H1 (cell line): Measurements from ENCODE around the gene LRFN3. TPM values are rescaled to one million over a fixed set of nuclear protein-coding genes. Genes with fewer than 3 reads are reported as not detected.

Source experiments
- CTCF ChIA-PET: fragments of 300-600 bp; sonication (Branson Sonifier 250); formaldehyde crosslinking; loops from one replicate; lab custom pipeline; 2021; ENCODE audit not compliant: partially characterized antibody; lab: Charles Lee
- POLR2A ChIA-PET: fragments of 300-600 bp; sonication (Branson Sonifier 250); formaldehyde crosslinking; loops from one replicate; lab custom pipeline; 2021; ENCODE audit warnings: inconsistent platforms; ENCODE audit not compliant: partially characterized antibody; lab: Charles Lee
- DNase-seq, 2 experiments: peaks; one replicate each; pipeline versions ENCODE4 v3.0.0 to v3.0.0-alpha.2; 2010 to 2022; ENCODE audit warnings: low spot score in 2 of 2, low read depth in 1 of 2, mixed read lengths in 1 of 2
- FAIRE-seq: peaks from 2 replicates; lab custom pipeline; 2011; peaks lifted over from hg19 to GRCh38; lab: Jason Lieb, UNC
- H2AFZ ChIP-seq: 2 replicates; pipeline ENCODE4 v1.8.1; 2012; ENCODE audit warnings: low read length, inconsistent platforms
- H2AK5ac ChIP-seq: 2 replicates; pipeline ENCODE4 v1.6.1; 2013; ENCODE audit warnings: low read depth, low read length
- H2BK120ac ChIP-seq: replicated peaks from 2 replicates; pipeline ENCODE3; 2013; ENCODE audit warnings: low read depth, low read length, inconsistent platforms
- H2BK12ac ChIP-seq: 2 replicates; pipeline ENCODE4 v1.6.1; 2013; ENCODE audit warnings: low read depth, low read length
- H2BK15ac ChIP-seq: 2 replicates; pipeline ENCODE4 v1.6.1; 2013; ENCODE audit warnings: low read length
- H2BK20ac ChIP-seq: 2 replicates; pipeline ENCODE4 v1.6.1; 2013; ENCODE audit warnings: low read length
- H2BK5ac ChIP-seq: 2 replicates; pipeline ENCODE4 v1.6.1; 2013; ENCODE audit warnings: low read depth, low read length
- H3K14ac ChIP-seq: 2 replicates; pipeline ENCODE4 v1.6.1; 2013; ENCODE audit warnings: inconsistent platforms; ENCODE audit not compliant: insufficient read length
- H3K18ac ChIP-seq: 2 replicates; pipeline ENCODE4 v1.6.1; 2013; ENCODE audit warnings: low read length; ENCODE audit errors: extremely low read depth
- H3K23ac ChIP-seq: 2 replicates; pipeline ENCODE4 v1.6.1; 2013; ENCODE audit warnings: inconsistent platforms; ENCODE audit not compliant: insufficient read length
- H3K23me2 ChIP-seq: 2 replicates; pipeline ENCODE4 v1.6.1; 2013; ENCODE audit warnings: low read depth, low read length
- H3K27ac ChIP-seq: 2 replicates; pipeline ENCODE4 v1.6.1; 2011; ENCODE audit warnings: low read depth, low read length, inconsistent platforms
- H3K27me3 ChIP-seq, 4 experiments: replicated peaks in 1 of 4; 1 replicate in 1 of 4; 2 replicates in 3 of 4; pipeline versions ENCODE4 v1.6.1 to v1.8.1; 2011 to 2013; ENCODE audit warnings: low read length in 3 of 4, mild to moderate bottlenecking in 3 of 4, inconsistent platforms in 2 of 4, mixed read lengths in 2 of 4, moderate library complexity in 1 of 4; ENCODE audit not compliant: control insufficient read depth in 3 of 4, insufficient read depth in 3 of 4; ENCODE audit errors: extremely low read depth in 1 of 4
- H3K36me3 ChIP-seq, 4 experiments: 2 replicates each; pipeline versions ENCODE4 v1.6.1 to v1.8.1; 2011 to 2013; ENCODE audit warnings: mild to moderate bottlenecking in 4 of 4, low read length in 3 of 4, moderate library complexity in 2 of 4, control low read depth in 1 of 4, inconsistent platforms in 1 of 4; ENCODE audit not compliant: insufficient read depth in 4 of 4, control insufficient read depth in 2 of 4
- H3K4ac ChIP-seq: replicated peaks from 2 replicates; pipeline ENCODE3; 2013; ENCODE audit warnings: low read length, low read depth, mixed read lengths, inconsistent platforms; ENCODE audit not compliant: insufficient read length
- H3K4me1 ChIP-seq, 4 experiments: replicated peaks in 1 of 4; 1 replicate in 1 of 4; 2 replicates in 3 of 4; pipeline versions ENCODE4 v1.6.1 to v1.8.1; 2011 to 2013; ENCODE audit warnings: low read length in 3 of 4, inconsistent platforms in 2 of 4, mixed read lengths in 1 of 4; ENCODE audit not compliant: insufficient read depth in 4 of 4, control insufficient read depth in 3 of 4
- H3K4me2 ChIP-seq, 2 experiments: 2 replicates each; pipeline versions ENCODE4 v1.6.1 to v1.8.1; 2011 to 2013; ENCODE audit warnings: low read depth in 2 of 2, low read length in 2 of 2, control low read depth in 1 of 2, inconsistent platforms in 1 of 2, mild to moderate bottlenecking in 1 of 2; ENCODE audit not compliant: insufficient read depth in 1 of 2
- H3K4me3 ChIP-seq, 4 experiments: fragments of 200-600, 300-600 bp in 1 of 4; sonication (generic), shearing (Covaris generic), sonication (Bioruptor Twin) in 1 of 4; 2 replicates each; pipeline versions ENCODE4 v1.5.1 to v1.8.1; 2011 to 2016; ENCODE audit warnings: low read length in 4 of 4, low read depth in 3 of 4, control low read depth in 2 of 4, inconsistent platforms in 2 of 4, mild to moderate bottlenecking in 2 of 4, mixed read lengths in 1 of 4, moderate library complexity in 1 of 4; ENCODE audit not compliant: insufficient read depth in 2 of 4; ENCODE audit errors: extremely low read depth in 1 of 4
- H3K56ac ChIP-seq: replicated peaks from 2 replicates; pipeline ENCODE3; 2013; ENCODE audit warnings: low read depth, mild to moderate bottlenecking, mixed read lengths, low read length, inconsistent platforms; ENCODE audit not compliant: insufficient read length
- H3K79me1 ChIP-seq: 2 replicates; pipeline ENCODE4 v1.6.1; 2013; ENCODE audit warnings: low read depth, low read length, control low read depth
- H3K79me2 ChIP-seq, 2 experiments: 2 replicates each; pipeline versions ENCODE4 v1.6.1 to v1.8.1; 2012 to 2013; ENCODE audit warnings: low read length in 2 of 2, mild to moderate bottlenecking in 2 of 2, inconsistent platforms in 1 of 2; ENCODE audit not compliant: insufficient read depth in 2 of 2, control insufficient read depth in 1 of 2
- H3K9ac ChIP-seq, 4 experiments: replicated peaks in 1 of 4; 1 replicate in 1 of 4; 2 replicates in 3 of 4; pipeline versions ENCODE4 v1.6.1 to v1.8.1; 2011 to 2013; ENCODE audit warnings: low read depth in 3 of 4, low read length in 3 of 4, control low read depth in 2 of 4, mild to moderate bottlenecking in 2 of 4, moderate library complexity in 2 of 4, inconsistent platforms in 1 of 4; ENCODE audit errors: extremely low read depth in 1 of 4
- H3K9me3 ChIP-seq, 2 experiments: 2 replicates each; pipeline versions ENCODE4 v1.6.1 to v1.8.1; 2012 to 2013; ENCODE audit warnings: mild to moderate bottlenecking in 2 of 2, moderate library complexity in 2 of 2, control low read depth in 1 of 2, inconsistent platforms in 1 of 2, low read depth in 1 of 2, low read length in 1 of 2, mixed read lengths in 1 of 2; ENCODE audit not compliant: insufficient read depth in 2 of 2
- H4K20me1 ChIP-seq, 2 experiments: replicated peaks in 1 of 2; 2 replicates each; pipeline versions ENCODE3 to v1.8.1; 2011 to 2013; ENCODE audit warnings: inconsistent platforms in 2 of 2, low read length in 2 of 2, mild to moderate bottlenecking in 1 of 2; ENCODE audit not compliant: insufficient read depth in 2 of 2, control insufficient read depth in 1 of 2
- H4K5ac ChIP-seq: 2 replicates; pipeline ENCODE4 v1.6.1; 2013; ENCODE audit warnings: low read length, low read depth, mixed read lengths, inconsistent platforms; ENCODE audit not compliant: insufficient read length
- H4K8ac ChIP-seq: 2 replicates; pipeline ENCODE4 v1.8.0; 2013; ENCODE audit warnings: mild to moderate bottlenecking, moderate library complexity, low read length, inconsistent platforms; ENCODE audit not compliant: insufficient read depth; ENCODE audit errors: extremely low read depth
- H4K91ac ChIP-seq: replicated peaks from 2 replicates; pipeline ENCODE3; 2013; ENCODE audit warnings: low read length, mixed read lengths, inconsistent platforms; ENCODE audit not compliant: insufficient read length
- CREB1 ChIP-seq: IDR thresholded peaks from 2 replicates; pipeline ENCODE4 v1.6.1; 2012; ENCODE audit warnings: inconsistent platforms
- EZH2 ChIP-seq: fragments of 200-600 bp; sonication (generic); IDR thresholded peaks from 2 replicates; pipeline ENCODE4 v1.7.1; 2012; ENCODE audit warnings: low read depth, mild to moderate bottlenecking, moderate library complexity, low read length, inconsistent platforms; ENCODE audit not compliant: severe bottlenecking
- WGBS, 2 experiments: shearing (Covaris generic) in 1 of 2; methylation state at CpG; one replicate each; pipeline versions ENCODE4 v1.1.6 to v1.1.7; 2013 to 2015; ENCODE audit warnings: low lambda C conversion rate in 2 of 2, mixed read lengths in 2 of 2, inconsistent platforms in 1 of 2, low coverage in 1 of 2, missing lambda C conversion rate in 1 of 2; ENCODE audit not compliant: insufficient replicate concordance in 2 of 2, insufficient coverage in 1 of 2, insufficient read length in 1 of 2; ENCODE audit errors: extremely low coverage in 1 of 2, missing lambda C conversion rate in 1 of 2; 5-methylcytosine and 5-hydroxymethylcytosine counted together
- polyA plus RNA-seq, 7 experiments: library from polyadenylated mRNA; depleted of rRNA in 3 of 7; stranded (reverse) in 5 of 7; unstranded in 2 of 7; fragments of >200 nt in 5 of 7; fragments of 200-250 nt in 2 of 7; gene quantifications; 1 replicate in 5 of 7; 2 replicates in 1 of 7; 4 replicates in 1 of 7; pipeline versions ENCODE4 v1.2.1 to v1.2.3, GENCODE V29; 2011 to 2013; ENCODE audit warnings: missing spikeins in 2 of 7, mixed read lengths in 2 of 7
- total RNA-seq: library from RNA; stranded (reverse); fragmentation: NEBNext Ultra II Directional; extraction: Animal tissue kit (Norgen Biotek cat#: 25700); gene quantifications from 2 replicates; pipeline ENCODE4 v1.2.1, GENCODE V29; 2021

The LRFN3 gene
- total and polyA plus RNA-seq, 2 of the 8 experiments (the other 6 are each of a cell fraction or from before 2014, with no cell fraction given), result 4.6 to 16.8 TPM

GRCh38 chr19:35959968-35960320 lies 23.8 kb downstream of the LRFN3 start:
- H3K4ac ChIP-seq, result no peak overlapping the region
- ChIA-PET POLR2A (interaction anchor here (1.6 kb wide), 1 partner anchor 34 kb away, joined by 4 read pairs; no protein-coding TSS in a partner anchor), CTCF (interaction anchor here (1.2 to 6.6 kb wide), 4 partner anchors 11 to 101 kb away, joined by 3 to 47 read pairs (median 8); no protein-coding TSS in a partner anchor)
- H3K4me3 ChIP-seq, result peak overlapping the region in 2 of 4 experiments; percentile 6 to 51; a peak in 3 of 8 replicates
- H2AK5ac ChIP-seq, result no peak overlapping the region
- peaks cover 0 to 9% of the 10 kb centered on the region in 2 experiments for H4K20me1 ChIP-seq
- peaks cover 0 to 7% (median 3%) of the 10 kb centered on the region in 4 experiments; a peak in 4 of 7 replicates for H3K4me1 ChIP-seq
- H2BK12ac ChIP-seq, result no peak overlapping the region
- peak in 1 of 2 experiments; percentile 65 for DNase-seq
- H3K36me3 ChIP-seq, result no peaks in the 10 kb centered on the region
- H4K91ac ChIP-seq, result no peak overlapping the region
- H3K9ac ChIP-seq, result no peak overlapping the region
- peaks cover 13 to 31% (median 29%) of the 10 kb centered on the region in 4 experiments for H3K27me3 ChIP-seq
- H2AFZ ChIP-seq, result no peak overlapping the region
- no peak overlapping the region for H3K18ac ChIP-seq
- no peak overlapping the region for H2BK15ac ChIP-seq
- H2BK20ac ChIP-seq, result no peak overlapping the region
- no peaks in the 10 kb centered on the region for H3K79me1 ChIP-seq
- no peak overlapping the region for H4K5ac ChIP-seq
- H3K23ac ChIP-seq, result no peak overlapping the region
- H3K56ac ChIP-seq, result no peak overlapping the region
- no peaks in the 10 kb centered on the region for H3K9me3 ChIP-seq
- H3K79me2 ChIP-seq, result no peaks in the 10 kb centered on the region
- FAIRE-seq, result no peak
- WGBS, 2 experiments, result 71% methylated on average over 20 of the region's 20 CpGs; no CpG with 5 or more reads in 1 of the 2 experiments
- no peak overlapping the region for H2BK120ac ChIP-seq
- H3K4me2 ChIP-seq, result peak overlapping the region; percentile 55 to 75
- no peak overlapping the region for H3K27ac ChIP-seq
- H3K23me2 ChIP-seq, result peaks cover 3% of the 10 kb centered on the region; the same call in 1 of the 2 replicates
- H2BK5ac ChIP-seq, result no peak overlapping the region
- H3K14ac ChIP-seq, result no peak overlapping the region
- TF ChIP-seq CREB1 (peak; percentile 48; the same call in 1 of the 2 replicates), EZH2 (no peak)
- TF ChIP-seq, all 59 proteins: peak for 1
- H4K8ac ChIP-seq, result no peak overlapping the region
